ENCODE results near the gene BTLA. TPM values are rescaled to one million over a fixed set of nuclear protein-coding genes. Genes with fewer than 3 reads are reported as not detected.
"Not testable (repeated sequence)": the region's sequence is repeated elsewhere in the genome, so short reads cannot be mapped to it uniquely, and the experiment has no call there.

Gene BTLA
- total RNA-seq, 4 donors from 2014 or later, result 2.9 TPM; not detected in 3

GRCh38 chr3:112469671-112470070, 29.6 kb downstream of the BTLA start:
- no peak for TF ChIP-seq POLR2AphosphoS5 (IDR thresholded peaks at IDR 0.05)
- no peak for TF ChIP-seq EP300 (IDR thresholded peaks at IDR 0.05)
- no peak for TF ChIP-seq POLR2A (IDR thresholded peaks at IDR 0.05)
- no peak for TF ChIP-seq CTCF (IDR thresholded peaks at IDR 0.05)
- no peaks in the 10 kb centered on the region for H3K27me3 ChIP-seq
- no peaks in the 10 kb centered on the region for H3K36me3 ChIP-seq
- no peak overlapping the region for H3K4me3 ChIP-seq
- DNase-seq (ENCODE audit: low spot score in 2 of 2), result no peak
- no peaks in the 10 kb centered on the region for H3K4me1 ChIP-seq
- H3K9me3 ChIP-seq, result no peaks in the 10 kb centered on the region
- H3K27ac ChIP-seq, result no peak overlapping the region

- no peak for TF ChIP-seq EP300 (IDR thresholded peaks at IDR 0.05)
- TF ChIP-seq CTCF (IDR thresholded peaks at IDR 0.05), result no peak
- TF ChIP-seq POLR2AphosphoS5 (IDR thresholded peaks at IDR 0.05), result no peak
- TF ChIP-seq POLR2A (IDR thresholded peaks at IDR 0.05), result no peak
- Histone ChIP-seq H3K9me3 (no peaks in the 10 kb centered on the region), H3K4me1 (no peaks in the 10 kb centered on the region), H3K27me3 (no peaks in the 10 kb centered on the region), H3K27ac (no peak overlapping the region), H3K36me3 (no peaks in the 10 kb centered on the region), H3K4me3 (no peak overlapping the region)
- no peak for DNase-seq (ENCODE audit: low spot score in 2 of 2)
- WGBS, result 37% methylated on average over 1 of the region's 1 CpG
Observed at GRCh38 chr3:112467539-112467938, 31.7 kb downstream of the BTLA start.

DNA sequence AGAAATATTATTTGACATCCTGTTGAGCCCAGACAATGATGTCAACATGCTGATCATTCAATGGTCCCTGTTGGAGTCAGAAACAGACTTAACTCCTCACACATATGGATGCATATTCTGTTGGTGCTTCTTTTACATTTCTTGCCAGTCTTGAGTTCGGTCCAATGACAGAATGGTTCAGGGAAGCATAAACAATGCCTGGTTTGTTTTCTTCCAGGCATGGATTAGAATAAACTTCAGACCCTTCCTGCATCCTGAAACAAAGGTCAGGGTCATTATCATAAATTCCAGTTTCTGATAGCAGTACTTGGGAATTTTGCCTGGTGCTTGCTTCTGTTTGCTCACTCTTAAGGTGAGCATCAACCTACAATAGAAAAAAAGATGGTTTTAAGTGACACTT, 33.3 kb downstream of the BTLA start:
- WGBS, result 0% methylated on average over 1 of the region's 1 CpG
- TF ChIP-seq POLR2A (IDR thresholded peaks at IDR 0.05) (no peak), POLR2AphosphoS5 (IDR thresholded peaks at IDR 0.05) (no peak)
- no peak for DNase-seq (ENCODE audit: low spot score in 2 of 2)
- Histone ChIP-seq H3K36me3 (no peaks in the 10 kb centered on the region), H3K9me3 (no peaks in the 10 kb centered on the region), H3K4me1 (no peaks in the 10 kb centered on the region), H3K27me3 (no peaks in the 10 kb centered on the region), H3K27ac (no peak overlapping the region), H3K4me3 (no peak overlapping the region)

GRCh38 chr3:112464264-112464663, 35.0 kb downstream of the BTLA start:
- no peak for DNase-seq (ENCODE audit: low spot score in 2 of 2)
- 13% methylated on average over 2 of the region's 2 CpGs for WGBS
- H3K36me3 ChIP-seq, result no peaks in the 10 kb centered on the region

GRCh38 chr3:112463250-112463649, 36.0 kb downstream of the BTLA start:
- DNase-seq (ENCODE audit: low spot score in 2 of 2), result no peak
- Histone ChIP-seq H3K9me3 (no peaks in the 10 kb centered on the region), H3K36me3 (no peaks in the 10 kb centered on the region), H3K27ac (no peak overlapping the region), H3K27me3 (no peaks in the 10 kb centered on the region), H3K4me3 (no peak overlapping the region), H3K4me1 (no peaks in the 10 kb centered on the region)
- WGBS, result 85% methylated on average over 5 of the region's 5 CpGs
- TF ChIP-seq POLR2A (IDR thresholded peaks at IDR 0.05) (no peak), EP300 (IDR thresholded peaks at IDR 0.05) (no peak), POLR2AphosphoS5 (IDR thresholded peaks at IDR 0.05) (no peak), CTCF (IDR thresholded peaks at IDR 0.05) (no peak)

More at GRCh38 chr3:112464264-112464663, 35.0 kb downstream of the BTLA start:
- no peak overlapping the region for H3K4me3 ChIP-seq
- no peaks in the 10 kb centered on the region for H3K27me3 ChIP-seq
- no peak overlapping the region for H3K27ac ChIP-seq
- TF ChIP-seq EP300 (IDR thresholded peaks at IDR 0.05) (no peak), POLR2AphosphoS5 (IDR thresholded peaks at IDR 0.05) (no peak), CTCF (IDR thresholded peaks at IDR 0.05) (no peak), POLR2A (IDR thresholded peaks at IDR 0.05) (no peak)
- no peaks in the 10 kb centered on the region for H3K9me3 ChIP-seq
- no peaks in the 10 kb centered on the region for H3K4me1 ChIP-seq

DNA sequence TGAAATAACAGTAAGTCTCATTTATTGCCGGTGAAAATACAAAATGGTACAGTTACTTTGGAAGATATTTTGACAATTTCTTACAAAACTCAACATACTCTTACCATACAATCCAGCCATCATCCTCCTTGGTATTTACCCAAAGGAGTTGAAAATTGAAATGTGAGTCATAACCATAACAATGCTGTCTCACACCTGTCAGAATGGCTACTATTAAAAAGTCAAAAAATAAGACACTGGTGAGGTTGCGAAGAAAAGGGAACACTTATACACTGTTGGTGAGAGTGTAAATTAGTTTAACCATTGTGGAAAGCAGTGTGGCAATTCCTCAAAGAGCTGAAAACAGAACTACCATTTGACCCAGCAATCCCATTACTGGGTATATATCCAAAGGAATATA, 37.5 kb downstream of the BTLA start:
- not testable (repeated sequence) for H3K4me3 ChIP-seq; H3K4me1 ChIP-seq; DNase-seq (ENCODE audit: low spot score in 2 of 2); H3K36me3 ChIP-seq; H3K27ac ChIP-seq; H3K9me3 ChIP-seq; H3K27me3 ChIP-seq
- 95% methylated on average over 2 of the region's 2 CpGs for WGBS

Data from suprapubic skin (tissue), 4 donors.